Astrocyte of the cerebellum (primary cell): ENCODE results near the gene RBPJ.

Experiments
- DNase-seq: peaks from one replicate; pipeline ENCODE4 v3.0.0-alpha.2; 2011; ENCODE audit warnings: low read depth
- H3K4me3 ChIP-seq: 2 replicates; pipeline ENCODE4 v1.5.1; 2011; ENCODE audit warnings: mild to moderate bottlenecking, low read depth, low read length, moderate library complexity
- in situ Hi-C: cut with HindIII; loops from 2 replicates; pipeline ENCODE4 v1.10.0; 2017; ENCODE audit warnings: low sequenced_read_pairs
- TF ChIP-seq, protein P1 (sequence below): IDR thresholded peaks from 2 replicates; pipeline ENCODE4 v1.5.1; 2012; ENCODE audit warnings: low read length, low read depth, moderate library complexity, mild to moderate bottlenecking; ENCODE audit errors: missing control alignments

RBPJ gene

DNA sequence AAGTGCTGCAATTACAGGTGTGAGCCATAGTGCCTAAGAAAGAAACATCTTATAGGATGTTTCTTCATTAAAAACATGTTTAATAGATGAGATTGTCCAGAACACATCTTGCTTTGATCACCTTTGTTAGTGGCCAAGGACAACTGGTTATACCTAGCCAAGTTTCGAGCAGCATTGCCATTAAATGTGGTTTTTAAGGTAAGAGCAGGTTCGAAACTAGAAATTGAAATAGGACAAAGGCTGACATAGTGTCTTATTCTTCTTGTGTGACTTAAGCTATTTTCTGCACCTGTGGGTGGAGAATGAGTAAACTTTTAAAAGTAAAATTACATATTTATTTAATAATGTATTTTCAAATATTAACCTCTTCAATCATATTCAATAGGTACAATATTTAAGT is 59.0 kb downstream of the RBPJ start:
- TF ChIP-seq, protein P1, sequence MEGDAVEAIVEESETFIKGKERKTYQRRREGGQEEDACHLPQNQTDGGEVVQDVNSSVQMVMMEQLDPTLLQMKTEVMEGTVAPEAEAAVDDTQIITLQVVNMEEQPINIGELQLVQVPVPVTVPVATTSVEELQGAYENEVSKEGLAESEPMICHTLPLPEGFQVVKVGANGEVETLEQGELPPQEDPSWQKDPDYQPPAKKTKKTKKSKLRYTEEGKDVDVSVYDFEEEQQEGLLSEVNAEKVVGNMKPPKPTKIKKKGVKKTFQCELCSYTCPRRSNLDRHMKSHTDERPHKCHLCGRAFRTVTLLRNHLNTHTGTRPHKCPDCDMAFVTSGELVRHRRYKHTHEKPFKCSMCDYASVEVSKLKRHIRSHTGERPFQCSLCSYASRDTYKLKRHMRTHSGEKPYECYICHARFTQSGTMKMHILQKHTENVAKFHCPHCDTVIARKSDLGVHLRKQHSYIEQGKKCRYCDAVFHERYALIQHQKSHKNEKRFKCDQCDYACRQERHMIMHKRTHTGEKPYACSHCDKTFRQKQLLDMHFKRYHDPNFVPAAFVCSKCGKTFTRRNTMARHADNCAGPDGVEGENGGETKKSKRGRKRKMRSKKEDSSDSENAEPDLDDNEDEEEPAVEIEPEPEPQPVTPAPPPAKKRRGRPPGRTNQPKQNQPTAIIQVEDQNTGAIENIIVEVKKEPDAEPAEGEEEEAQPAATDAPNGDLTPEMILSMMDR, result no peak
- in situ Hi-C loops, result no loop called here
- DNase-seq, result no peak
- H3K4me3 ChIP-seq, result no peak overlapping the region

DNA sequence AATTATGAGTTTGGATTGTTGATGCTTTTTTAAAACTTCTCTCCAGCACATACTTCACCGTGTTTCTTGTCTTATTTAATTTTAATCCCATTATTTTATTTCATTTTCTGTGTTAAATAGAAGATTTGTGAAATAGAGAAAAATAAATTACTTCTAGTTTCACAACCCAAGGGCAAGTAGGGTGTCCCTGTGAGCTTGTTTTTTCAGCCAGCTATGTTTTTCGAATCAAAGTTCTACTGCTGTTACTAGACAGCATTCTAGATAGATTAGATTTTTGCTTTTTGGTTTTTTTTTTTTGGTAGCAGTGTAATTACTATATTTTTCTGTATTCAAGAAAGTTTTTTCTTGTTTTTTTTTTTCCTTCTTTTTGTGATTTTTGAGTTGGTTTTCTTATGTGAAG is 59.9 kb downstream of the RBPJ start:
- DNase-seq, result no peak
- TF ChIP-seq, protein P1, result no peak
- H3K4me3 ChIP-seq, result no peak overlapping the region
- in situ Hi-C loops, result no loop called here

DNA sequence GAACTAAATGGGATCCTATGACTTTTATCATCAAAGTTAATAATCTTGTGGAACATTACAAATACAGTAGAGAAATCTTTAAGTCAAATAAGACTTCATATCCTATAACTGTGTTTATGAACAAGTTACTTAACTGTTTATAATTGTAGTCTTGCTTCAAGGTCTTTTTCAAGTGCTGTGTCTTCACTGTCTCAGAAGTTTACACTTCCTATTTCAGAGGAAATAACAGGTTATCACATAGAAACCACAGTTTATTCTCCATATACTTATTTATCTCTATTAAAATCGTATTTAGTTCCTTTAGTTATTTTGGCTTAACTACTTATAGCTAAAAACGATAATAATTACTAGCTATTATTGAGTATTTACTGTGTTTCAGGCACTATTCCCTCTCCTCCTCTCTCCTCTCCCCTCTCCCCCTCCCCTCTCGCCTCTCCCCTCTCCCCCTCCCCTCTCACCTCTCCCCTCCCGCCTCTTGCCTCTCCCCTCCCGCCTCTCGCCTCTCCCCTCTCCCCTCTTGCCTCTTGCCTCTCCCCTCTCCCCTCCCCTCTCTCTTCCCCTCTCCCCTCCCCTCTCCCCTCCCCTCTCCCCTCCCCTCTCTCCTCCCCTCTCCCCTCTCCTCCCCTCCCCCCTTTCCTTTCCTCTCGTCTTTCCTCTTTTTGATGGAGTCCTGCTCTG is 63.7 kb downstream of the RBPJ start:
- no peak for DNase-seq
- in situ Hi-C loops, result no loop called here
- TF ChIP-seq, protein P1, result no peak
- no peak overlapping the region for H3K4me3 ChIP-seq

DNA sequence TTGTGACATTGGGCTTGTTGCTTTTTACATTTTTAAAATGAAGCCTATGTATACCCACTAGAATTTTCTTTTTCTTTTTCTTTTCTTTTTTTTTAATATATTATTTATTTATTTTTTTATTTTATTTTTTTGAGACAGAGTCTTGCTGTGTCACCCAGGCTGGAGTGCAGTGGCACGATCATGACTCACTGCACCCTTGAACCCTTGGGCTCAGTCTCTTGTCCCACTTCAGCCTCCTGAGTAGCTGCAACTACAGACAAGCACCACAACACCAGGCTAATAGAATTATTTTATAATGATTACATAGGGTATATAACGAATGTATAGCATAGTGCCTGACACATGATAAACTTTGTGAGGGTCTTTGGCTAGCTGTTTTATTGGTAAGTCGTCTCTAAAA is 64.9 kb downstream of the RBPJ start:
- in situ Hi-C loops, result no loop called here
- TF ChIP-seq, protein P1, result no peak
- H3K4me3 ChIP-seq, result no peak overlapping the region
- no peak for DNase-seq

DNA sequence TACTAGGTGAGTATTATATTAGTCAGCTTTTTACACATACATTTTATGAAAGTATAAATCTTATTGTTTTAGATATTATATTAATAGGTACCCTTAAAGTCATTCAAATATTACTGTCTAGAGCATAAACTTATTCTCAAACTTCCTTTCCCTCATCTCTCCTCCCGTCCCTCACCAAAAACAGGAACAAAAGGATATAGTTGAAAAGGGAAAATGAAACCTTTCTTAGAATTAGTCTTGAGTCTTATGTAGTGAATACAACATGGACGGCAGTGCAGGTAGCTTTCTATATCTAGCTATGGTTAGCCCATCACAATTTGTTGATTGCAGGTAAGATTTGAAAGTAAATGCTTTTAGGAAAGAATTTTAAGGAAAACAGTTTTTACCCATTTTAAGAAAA is 65.6 kb downstream of the RBPJ start:
- no peak for DNase-seq
- no peak overlapping the region for H3K4me3 ChIP-seq
- in situ Hi-C loops, result no loop called here
- TF ChIP-seq, protein P1, result no peak

DNA sequence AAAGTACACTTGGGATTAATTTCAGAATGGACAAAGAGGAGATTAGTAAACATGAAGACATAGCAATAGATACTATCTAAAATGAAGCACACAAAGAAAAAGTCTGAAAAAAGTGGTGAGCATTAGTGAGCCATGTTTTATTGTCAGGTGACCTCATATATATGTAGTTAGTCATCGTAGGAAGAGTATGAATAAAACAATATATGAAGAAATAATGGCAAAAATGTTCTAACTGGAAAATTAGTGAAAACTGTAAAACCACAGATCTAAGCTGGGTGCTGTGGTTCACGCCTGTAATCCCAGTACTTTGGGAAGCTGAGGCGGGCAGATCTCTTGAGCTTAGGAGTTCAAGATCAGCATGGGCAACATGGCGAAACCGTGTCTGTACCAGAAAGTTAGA is 67.9 kb downstream of the RBPJ start:
- no peak overlapping the region for H3K4me3 ChIP-seq
- in situ Hi-C loops, result no loop called here
- TF ChIP-seq, protein P1, result no peak
- DNase-seq, result no peak

GRCh38 chr4:26397086-26397485 is 76.3 kb downstream of the RBPJ start:
- no peak for DNase-seq
- in situ Hi-C loops, result no loop called here
- H3K4me3 ChIP-seq, result no peak overlapping the region
- TF ChIP-seq, protein P1, result no peak
